ENCODE measurements around the gene ERCC6. TPM values are rescaled to one million over a fixed set of nuclear protein-coding genes. Genes with fewer than 3 reads are reported as not detected.

The ERCC6 gene
- 10 to 100 TPM; 27.9 to 50.2 (median 32.5) TPM for total RNA-seq

DNA sequence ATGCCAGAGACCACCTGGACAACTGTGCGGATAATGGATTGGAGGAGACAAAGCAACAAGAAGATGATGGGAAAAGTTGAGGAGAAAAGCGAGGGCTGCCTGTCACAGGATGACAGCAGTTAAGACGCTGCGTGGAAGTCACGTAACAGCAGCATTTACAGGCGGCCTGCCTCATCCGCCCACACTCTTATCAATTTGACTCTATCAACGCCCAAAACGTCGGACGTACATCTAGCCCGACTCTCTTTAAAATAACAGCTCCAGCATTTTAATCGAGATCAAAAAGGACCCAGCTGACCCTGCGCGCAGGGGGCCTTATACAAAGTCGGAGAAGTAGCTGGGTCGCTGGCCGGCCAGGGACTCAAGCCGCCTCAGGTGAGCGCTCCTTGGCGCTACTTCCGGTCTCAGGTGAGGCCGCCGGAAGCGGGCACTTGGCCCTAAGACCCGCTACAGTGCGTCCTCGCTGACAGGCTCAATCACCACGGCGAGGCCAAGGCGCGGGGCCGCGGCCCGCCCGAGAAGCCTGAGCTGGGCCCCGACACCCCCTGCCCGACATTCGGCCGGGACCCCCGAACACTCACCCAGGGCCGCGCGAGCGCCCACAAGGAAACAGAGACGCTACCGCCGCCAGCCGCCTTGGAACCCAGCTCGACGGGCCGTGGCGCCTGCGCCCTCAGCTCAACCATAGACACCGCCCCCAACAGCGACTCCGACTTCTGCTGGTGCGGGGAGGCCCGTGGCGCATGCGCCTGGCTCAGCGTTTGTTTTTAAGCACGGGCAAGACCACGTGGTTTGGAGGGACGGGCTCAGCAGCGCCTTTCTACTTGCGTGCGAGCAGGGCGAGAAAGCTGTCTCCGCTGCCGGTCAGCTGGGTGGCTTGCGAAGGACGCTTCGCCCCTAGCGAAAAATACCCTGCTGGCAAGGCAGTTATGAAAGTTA lies at the start of gene ERCC6:
TSS of gene ERCC6 (minus strand) at position 741 of the 939 bp plus-strand sequence.
- 3 to 4% methylated on average over 21 to 39 of the region's 75 CpGs for WGBS, 2 donors
- H3K36me3 ChIP-seq = no peaks in the 10 kb centered on the region
- H3K4me1 ChIP-seq = peaks cover 8 to 13% of the 10 kb centered on the region in 2 donors
- intact Hi-C loops (cut with DNase I) = no loop called here
- TF ChIP-seq, protein P1, sequence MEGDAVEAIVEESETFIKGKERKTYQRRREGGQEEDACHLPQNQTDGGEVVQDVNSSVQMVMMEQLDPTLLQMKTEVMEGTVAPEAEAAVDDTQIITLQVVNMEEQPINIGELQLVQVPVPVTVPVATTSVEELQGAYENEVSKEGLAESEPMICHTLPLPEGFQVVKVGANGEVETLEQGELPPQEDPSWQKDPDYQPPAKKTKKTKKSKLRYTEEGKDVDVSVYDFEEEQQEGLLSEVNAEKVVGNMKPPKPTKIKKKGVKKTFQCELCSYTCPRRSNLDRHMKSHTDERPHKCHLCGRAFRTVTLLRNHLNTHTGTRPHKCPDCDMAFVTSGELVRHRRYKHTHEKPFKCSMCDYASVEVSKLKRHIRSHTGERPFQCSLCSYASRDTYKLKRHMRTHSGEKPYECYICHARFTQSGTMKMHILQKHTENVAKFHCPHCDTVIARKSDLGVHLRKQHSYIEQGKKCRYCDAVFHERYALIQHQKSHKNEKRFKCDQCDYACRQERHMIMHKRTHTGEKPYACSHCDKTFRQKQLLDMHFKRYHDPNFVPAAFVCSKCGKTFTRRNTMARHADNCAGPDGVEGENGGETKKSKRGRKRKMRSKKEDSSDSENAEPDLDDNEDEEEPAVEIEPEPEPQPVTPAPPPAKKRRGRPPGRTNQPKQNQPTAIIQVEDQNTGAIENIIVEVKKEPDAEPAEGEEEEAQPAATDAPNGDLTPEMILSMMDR (IDR thresholded peaks at IDR 0.05) = no peak
- TF ChIP-seq POLR2A (IDR thresholded peaks at IDR 0.05) = peak; percentile 5 to 83
- peak; percentile 98 to 99 for DNase-seq
- peak within 1 kb of the TSS; percentile 52 to 63 (median 60) for H3K4me3 ChIP-seq (replicated peaks in 1 of 3)
- H3K9me3 ChIP-seq = no peaks in the 10 kb centered on the region
- H3K27me3 ChIP-seq = no peaks in the 10 kb centered on the region
- peak within 1 kb of the TSS; percentile 81 to 91 (median 82) for H3K27ac ChIP-seq

DNA sequence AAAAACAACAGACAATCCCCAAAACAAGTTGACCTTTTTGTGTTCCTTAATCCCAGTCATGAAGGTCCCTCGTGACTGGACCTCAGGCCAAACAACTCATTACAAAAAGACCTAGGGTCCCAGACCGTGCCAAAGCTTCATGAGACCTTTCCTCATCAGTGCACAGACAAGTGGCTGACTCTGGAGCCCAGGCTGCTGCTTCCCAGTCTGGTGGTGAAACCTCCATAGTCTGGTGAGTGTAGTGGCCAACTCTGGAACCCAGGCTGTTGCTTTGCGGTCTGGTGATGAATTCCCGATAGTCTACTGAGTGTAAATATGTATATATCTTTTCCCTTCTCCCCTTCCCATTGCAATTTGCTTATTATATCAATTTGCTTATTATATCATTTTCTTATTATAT lies 49.1 kb upstream of the ERCC6 start:
- Histone ChIP-seq H3K4me3 (replicated peaks in 1 of 3) (no peak overlapping the region), H3K9me3 (no peaks in the 10 kb centered on the region), H3K4me1 (no peaks in the 10 kb centered on the region), H3K27me3 (no peaks in the 10 kb centered on the region), H3K36me3 (no peaks in the 10 kb centered on the region), H3K27ac (no peak overlapping the region)
- TF ChIP-seq POLR2A (IDR thresholded peaks at IDR 0.05) = no peak
- TF ChIP-seq, protein P1 (IDR thresholded peaks at IDR 0.05) = no peak
- intact Hi-C loops (cut with DNase I) = no loop called here
- 57 to 58% methylated on average over 4 of the region's 4 CpGs for WGBS, 2 donors
- no peak for DNase-seq

DNA sequence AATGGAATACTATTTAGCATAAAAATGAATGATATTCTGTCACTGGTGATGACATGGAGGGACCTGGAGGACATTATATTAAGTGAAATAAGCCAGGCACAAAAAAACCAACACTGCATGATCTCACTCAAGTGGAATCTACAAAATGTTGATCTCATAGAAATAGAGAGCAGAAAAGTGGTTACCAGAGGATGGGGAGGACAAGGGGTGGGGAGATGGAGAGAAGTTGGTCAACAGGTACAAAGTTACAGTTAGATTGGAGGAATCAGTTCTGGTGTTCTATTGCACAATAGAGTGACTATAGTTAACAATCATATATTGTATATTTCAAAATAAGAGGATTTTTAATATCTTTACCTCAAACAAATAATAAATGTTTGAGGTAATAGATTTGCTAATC lies 46.5 kb upstream of the ERCC6 start:
- Histone ChIP-seq H3K4me1 (no peaks in the 10 kb centered on the region), H3K9me3 (no peaks in the 10 kb centered on the region), H3K27me3 (no peaks in the 10 kb centered on the region), H3K36me3 (no peaks in the 10 kb centered on the region), H3K27ac (no peak overlapping the region), H3K4me3 (replicated peaks in 1 of 3) (no peak overlapping the region)
- intact Hi-C loops (cut with DNase I) = no loop called here
- DNase-seq = no peak
- no peak for TF ChIP-seq POLR2A (IDR thresholded peaks at IDR 0.05)
- TF ChIP-seq, protein P1 (IDR thresholded peaks at IDR 0.05) = no peak

DNA sequence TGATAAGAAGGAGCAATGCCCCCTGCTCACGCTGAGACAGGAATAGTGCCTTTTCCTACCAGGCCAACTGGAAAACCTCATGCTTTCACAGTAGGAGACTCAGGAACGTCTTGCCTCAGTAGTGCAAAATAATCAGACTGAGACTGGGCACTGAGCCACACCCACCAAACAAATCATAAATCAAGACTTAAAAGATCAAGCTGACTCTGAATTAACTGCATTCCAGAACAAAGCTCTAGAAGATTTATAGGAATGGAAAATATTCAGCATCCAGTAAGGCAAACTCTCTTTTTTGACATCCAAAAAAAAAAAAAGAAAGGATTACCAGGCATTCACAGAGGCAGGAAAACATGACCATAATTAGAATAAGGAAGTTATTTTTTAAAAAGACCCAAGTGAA lies 40.7 kb upstream of the ERCC6 start:
- no peaks in the 10 kb centered on the region for H3K4me1 ChIP-seq
- TF ChIP-seq, protein P1 (IDR thresholded peaks at IDR 0.05) = no peak
- no peak for TF ChIP-seq POLR2A (IDR thresholded peaks at IDR 0.05)
- WGBS, 2 donors = 67 to 78% methylated on average over 2 of the region's 2 CpGs
- intact Hi-C loops (cut with DNase I) = no loop called here
- DNase-seq = no peak
- no peak overlapping the region for H3K27ac ChIP-seq
- no peaks in the 10 kb centered on the region for H3K9me3 ChIP-seq
- no peaks in the 10 kb centered on the region for H3K27me3 ChIP-seq
- no peaks in the 10 kb centered on the region for H3K36me3 ChIP-seq
- no peak overlapping the region for H3K4me3 ChIP-seq (replicated peaks in 1 of 3)

DNA sequence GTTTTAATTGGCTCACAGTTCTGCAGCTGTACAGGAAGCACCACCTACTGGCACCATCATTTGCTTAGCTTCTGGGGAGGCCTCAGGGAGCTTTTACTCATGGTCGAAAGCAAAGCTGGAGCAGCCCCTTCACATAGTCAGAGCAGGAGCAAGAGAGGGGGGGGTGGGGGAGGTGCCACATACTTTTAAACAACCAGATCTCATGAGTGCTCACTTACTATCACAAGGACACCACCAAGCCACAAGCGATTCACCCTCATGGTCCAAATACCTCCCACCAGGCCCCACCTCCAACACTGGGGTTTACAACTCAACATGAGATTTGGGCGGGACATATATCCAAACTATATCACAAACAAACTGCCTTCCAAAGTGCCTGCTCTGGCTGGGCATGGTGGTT lies 39.5 kb upstream of the ERCC6 start:
- DNase-seq = no peak
- H3K4me3 ChIP-seq (replicated peaks in 1 of 3) = no peak overlapping the region
- no peaks in the 10 kb centered on the region for H3K9me3 ChIP-seq
- WGBS, 2 donors = 87 to 91% methylated on average over 3 of the region's 3 CpGs
- no peaks in the 10 kb centered on the region for H3K4me1 ChIP-seq
- intact Hi-C loops (cut with DNase I) = no loop called here
- H3K27ac ChIP-seq = no peak overlapping the region
- no peaks in the 10 kb centered on the region for H3K27me3 ChIP-seq
- TF ChIP-seq, protein P1 (IDR thresholded peaks at IDR 0.05) = no peak
- no peak for TF ChIP-seq POLR2A (IDR thresholded peaks at IDR 0.05)
- no peaks in the 10 kb centered on the region for H3K36me3 ChIP-seq
